ENCODE measurements around the gene MYL10.
"Not testable (repeated sequence)": the region's sequence is repeated elsewhere in the genome, so short reads cannot be mapped to it uniquely, and the experiment has no call there.

MYL10 gene

DNA sequence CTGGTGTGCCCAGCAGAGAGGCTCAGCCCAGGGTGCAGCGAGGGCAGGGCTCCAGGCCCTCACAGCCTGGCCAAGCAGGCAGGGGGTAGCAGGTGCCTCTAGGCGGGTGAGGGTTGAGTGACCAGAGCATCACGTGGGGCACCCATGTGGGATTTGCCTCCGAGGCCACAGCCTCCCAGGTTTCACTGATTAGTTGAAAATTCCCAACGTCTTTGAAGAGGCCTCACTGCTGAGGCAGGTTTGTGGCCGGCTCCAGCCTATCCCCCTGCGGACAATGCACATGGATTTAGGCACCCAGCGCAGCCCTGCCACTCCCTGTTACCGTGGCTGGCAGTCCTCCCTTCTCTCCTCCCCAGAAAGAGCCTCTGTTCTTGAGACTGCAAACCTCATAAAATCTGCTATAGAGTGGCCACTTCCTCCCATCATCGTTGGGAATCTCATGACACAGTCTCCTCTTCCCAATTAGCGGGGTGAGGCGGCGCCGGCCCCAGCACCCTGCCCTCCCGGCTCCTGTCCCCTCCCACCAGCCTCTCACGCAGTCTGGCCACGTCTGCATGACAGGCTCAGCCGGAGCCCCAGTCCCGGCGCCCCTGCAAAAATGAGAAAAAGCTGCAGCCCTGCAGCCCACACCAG, 10.8 kb downstream of the MYL10 start:
- H3K4me3 ChIP-seq (ENCODE audit: low read length) = no peak overlapping the region
- no peak for TF ChIP-seq ZNF274 (IDR thresholded peaks at IDR 0.05; ENCODE audit: low read depth, low read length)

DNA sequence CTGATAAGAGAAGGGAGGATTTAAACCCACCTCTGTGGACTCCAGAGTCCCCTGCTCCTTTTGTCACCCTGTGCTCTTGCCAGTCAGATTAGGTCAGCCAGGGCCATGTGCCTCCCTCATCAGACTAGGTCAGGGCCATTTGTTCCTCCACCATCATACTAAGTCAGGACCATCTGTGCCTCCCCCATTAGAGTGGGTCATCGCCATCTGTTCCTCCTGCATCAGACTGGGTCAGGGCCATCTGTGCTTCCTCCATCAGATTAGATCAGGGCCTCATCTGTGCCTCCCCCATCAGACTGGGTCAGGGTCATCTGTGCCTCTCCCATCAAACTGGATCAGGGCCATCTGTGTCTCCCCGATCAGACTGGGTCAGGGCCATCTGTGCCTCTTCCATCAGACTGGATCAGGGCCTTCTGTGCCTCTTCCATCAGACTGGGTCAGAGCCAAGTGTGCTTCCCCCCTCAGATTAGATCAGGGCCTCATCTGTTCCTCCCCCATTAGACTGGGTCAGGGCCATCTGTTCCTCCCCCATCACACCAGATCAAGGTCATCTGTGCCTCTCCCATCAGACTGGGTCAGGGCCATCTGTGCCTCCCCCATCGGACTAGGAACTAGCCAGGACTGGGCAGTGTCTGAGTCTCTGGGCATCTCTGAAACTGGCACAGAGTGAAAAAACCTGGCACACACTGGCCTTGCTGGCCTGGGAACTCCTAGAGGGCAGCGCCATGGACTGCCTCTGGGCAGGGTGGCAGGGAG, 11.5 kb downstream of the MYL10 start:
- no peak overlapping the region for H3K4me3 ChIP-seq (ENCODE audit: low read length)
- no peak for TF ChIP-seq ZNF274 (IDR thresholded peaks at IDR 0.05; ENCODE audit: low read depth, low read length)

DNA sequence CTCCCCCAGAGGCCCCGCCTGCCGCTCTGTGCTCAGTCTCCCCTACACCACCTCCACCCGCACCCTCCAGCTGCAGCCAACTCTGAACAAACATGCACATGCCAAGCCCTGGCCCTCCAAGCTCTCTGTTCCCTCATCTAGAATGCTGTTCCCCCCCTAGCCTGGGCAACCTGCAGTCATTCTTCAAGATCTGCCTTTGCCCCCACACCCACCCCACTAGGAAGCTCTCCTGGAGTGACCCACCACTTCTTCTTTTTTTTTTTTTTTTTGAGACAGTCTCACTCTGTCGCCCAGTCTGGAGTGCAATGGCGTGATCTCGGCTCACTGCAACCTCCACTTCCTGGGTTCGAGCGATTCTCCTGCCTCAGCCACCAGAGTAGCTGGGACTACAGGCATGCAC, 13.7 kb downstream of the MYL10 start:
- TF ChIP-seq ZNF274 (IDR thresholded peaks at IDR 0.05; ENCODE audit: low read depth, low read length) = no peak
- H3K4me3 ChIP-seq (ENCODE audit: low read length) = no peak overlapping the region

DNA sequence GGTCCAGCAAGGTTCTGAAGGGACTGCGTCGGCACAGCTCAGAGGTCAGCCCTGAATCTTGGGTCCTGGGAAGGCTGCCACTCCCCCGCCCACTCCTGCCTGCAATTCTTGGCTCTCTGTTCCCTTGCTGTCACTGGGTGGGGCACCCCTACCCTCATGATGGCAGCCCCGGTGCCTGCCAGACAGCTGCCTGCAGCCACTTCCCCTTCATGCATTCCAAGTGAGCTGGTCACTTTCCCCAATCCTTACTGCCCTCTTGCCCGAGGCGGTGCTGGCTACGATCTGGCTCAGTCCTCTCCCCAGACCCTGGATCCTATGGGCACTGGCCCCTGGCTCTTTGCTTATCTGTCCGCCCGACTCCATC, 14.2 kb downstream of the MYL10 start:
- TF ChIP-seq ZNF274 (IDR thresholded peaks at IDR 0.05; ENCODE audit: low read depth, low read length) = no peak

DNA sequence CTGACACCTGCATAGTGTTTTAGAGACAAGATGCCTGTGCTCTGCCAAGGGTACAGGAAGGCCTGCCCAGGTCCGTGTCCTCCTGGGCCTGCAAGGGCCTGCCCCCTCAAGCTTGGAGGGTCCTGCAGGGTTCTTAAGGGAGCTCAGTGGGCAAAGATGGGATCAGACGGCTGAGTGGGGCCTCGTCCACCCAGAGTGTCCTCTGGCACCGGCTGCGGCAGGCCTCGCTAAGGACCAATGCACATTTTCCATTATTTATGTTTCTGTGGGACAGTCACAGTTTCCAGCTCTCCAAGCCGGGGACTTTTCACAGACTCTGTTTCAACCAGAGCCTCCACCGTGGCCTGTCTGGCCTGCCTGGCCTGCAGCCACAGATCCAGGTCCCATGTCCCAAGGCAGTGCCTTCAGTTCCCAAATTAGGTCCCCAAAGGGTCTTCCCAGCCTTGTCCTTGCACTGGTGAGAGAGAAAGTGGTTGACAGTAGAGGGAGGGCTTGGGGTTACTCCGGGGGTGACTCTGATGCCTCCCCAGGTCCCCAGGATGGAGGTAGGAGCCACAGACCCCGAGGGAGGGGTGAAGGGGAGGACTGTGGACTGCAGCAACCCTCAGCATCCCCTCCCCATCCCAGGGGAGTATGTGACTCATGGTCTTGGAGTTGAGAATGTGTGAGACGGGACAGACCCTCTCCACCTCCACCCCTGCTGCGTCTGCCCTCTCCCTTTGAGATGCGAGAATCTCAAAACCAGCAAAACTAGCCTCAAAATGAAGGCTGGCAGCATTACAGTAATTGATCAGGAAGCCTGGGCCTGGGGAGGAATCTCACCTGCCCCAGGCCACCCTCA, 14.8 kb downstream of the MYL10 start:
- no peak for TF ChIP-seq ZNF274 (IDR thresholded peaks at IDR 0.05; ENCODE audit: low read depth, low read length)
- H3K4me3 ChIP-seq (ENCODE audit: low read length) = no peak overlapping the region

More for the DNA sequence above, 14.2 kb downstream of the MYL10 start:
- H3K4me3 ChIP-seq (ENCODE audit: low read length) = no peak overlapping the region

DNA sequence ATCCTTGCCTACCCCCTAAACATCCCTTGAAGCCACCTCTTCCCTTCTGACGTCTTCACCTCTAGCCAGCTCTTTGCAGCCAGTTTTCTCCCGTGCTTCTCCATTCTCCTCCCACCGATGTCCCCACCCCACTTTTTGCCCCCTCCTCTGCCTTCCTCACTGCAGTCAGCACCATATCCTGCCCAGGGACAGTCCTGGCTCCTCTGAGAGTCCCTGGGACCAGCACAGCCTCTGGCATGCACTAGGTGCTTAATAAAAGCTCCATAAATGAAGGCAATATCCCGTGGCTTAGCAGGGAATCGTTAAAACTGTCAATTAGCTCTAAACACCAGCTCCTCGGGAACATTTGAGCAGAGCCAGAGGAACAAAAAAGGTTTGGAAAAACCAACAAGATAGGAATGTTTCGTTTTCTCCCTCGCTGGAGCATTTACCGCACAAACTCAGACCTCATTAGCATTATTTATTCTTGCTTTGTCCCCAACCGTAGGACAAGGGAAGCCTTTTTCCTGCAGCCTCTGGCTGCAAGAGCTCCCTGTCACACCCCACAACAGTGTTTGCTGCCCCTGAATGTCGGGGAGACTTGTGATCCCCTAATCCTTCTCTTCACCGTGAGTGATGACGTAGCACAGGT, 16.1 kb downstream of the MYL10 start:
- TF ChIP-seq ZNF274 (IDR thresholded peaks at IDR 0.05; ENCODE audit: low read depth, low read length) = no peak
- no peak overlapping the region for H3K4me3 ChIP-seq (ENCODE audit: low read length)

DNA sequence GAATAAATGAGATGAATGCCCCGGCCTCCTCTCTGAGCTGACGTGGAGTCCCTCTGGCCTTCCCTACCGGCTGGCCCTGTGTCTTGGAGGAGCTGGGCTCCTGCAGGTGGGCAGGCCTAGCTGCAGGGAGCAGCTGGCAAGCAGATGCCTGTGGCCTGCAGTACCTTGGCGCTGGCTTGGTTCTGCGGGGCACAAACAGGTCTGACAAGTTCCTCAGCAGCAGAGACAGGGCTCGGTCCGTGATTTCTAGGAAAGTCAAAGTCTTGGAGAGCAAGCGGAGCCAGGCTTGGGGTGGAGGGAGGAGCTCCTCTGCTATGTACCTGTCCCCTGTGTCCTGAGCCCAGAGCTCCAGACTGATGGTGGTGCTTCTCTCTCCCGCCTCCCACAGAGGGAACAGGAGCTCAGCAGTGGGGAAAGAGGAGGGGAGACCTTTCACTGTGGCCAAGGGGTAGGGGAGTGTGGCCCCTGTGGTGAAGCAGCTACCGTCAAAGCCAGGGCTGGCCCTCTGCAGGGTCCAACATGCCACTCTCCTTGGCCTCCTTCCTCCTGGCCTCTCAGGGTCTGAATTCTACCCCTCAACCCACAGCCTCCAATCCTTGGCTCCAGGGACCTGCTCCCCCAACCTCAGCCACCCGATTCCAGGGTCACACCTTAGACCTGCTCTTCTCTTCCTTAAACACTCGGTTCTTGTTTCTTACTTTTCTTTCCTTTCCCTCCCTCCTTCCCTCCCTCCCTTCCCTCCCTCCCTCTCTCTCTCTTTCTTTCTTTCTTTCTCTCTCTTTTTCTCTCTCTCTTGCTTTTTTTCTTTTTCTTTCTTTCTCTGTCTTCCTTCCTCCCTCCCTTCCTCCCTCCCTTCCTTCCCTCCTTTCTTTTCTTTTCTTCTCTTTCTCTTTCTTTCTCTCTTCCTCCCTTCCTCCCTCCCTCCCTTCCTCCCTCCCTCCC, 20.1 kb downstream of the MYL10 start:
- no peak overlapping the region for H3K4me3 ChIP-seq (ENCODE audit: low read length)
- TF ChIP-seq ZNF274 (IDR thresholded peaks at IDR 0.05; ENCODE audit: low read depth, low read length) = no peak

DNA sequence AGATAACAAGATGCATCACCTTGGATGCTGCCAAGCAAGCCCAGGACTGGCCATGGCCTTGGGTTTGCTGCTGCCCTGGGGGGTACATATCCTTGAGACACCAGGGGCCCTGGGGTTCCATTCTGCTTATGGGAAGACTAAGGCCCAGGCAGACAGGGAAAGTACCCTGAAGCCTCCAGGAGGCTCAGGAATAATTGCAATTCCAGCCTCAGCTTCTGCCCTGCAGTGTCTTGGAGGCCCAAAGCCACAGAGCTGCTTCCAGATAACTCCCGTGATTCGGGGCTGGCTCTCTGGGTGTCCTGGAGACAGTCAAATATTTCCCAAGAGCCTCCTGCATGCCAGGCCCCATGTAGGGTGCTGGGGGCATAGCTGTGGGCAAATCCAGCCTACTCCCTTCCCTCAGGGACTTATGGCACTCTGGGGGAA, 22.6 kb downstream of the MYL10 start:
- no peak overlapping the region for H3K4me3 ChIP-seq (ENCODE audit: low read length)
- no peak for TF ChIP-seq ZNF274 (IDR thresholded peaks at IDR 0.05; ENCODE audit: low read depth, low read length)

DNA sequence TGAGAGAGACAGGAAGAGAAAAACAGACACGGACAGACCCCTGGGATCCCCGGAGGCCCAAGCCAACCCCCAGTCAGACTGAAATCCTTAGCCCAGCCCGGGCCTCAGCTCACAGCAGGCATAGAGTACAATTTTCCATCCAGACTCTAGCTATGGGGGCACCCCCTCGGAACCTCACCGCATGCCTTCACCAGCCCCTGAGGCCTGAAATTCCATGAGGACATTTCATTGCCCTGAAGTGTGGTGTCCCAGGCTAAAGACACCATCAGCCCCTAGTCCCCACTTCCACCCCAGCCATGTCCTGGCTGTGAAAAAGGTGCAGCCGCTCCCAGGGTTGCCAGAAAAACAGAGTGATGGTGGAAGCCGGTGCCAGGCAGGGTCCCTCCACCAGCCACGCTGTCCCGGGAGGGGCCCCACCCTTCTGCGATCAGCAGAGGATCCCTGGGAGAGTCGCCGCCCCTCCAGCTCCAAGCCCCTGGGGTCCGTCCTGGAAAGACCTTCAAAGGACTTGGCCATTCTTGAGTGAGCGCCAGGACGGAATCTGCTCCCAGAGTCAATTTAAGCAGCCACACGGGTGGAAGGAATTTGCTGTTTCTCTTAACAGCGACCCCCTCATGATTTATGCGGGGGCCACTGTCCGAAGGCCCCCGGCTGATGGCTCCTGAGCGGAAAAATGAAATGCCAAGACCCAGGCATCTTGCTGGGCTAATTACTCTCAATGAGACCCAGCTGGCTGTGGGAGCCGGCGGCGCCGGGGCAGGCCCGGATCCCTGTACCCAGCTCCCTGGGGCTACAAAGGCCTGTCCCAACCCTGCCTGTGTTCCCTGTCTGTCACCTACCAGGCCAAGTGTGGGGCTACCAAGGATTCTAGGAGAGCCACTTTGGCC, 23.2 kb downstream of the MYL10 start:
- no peak for TF ChIP-seq ZNF274 (IDR thresholded peaks at IDR 0.05; ENCODE audit: low read depth, low read length)
- H3K4me3 ChIP-seq (ENCODE audit: low read length) = no peak overlapping the region

DNA sequence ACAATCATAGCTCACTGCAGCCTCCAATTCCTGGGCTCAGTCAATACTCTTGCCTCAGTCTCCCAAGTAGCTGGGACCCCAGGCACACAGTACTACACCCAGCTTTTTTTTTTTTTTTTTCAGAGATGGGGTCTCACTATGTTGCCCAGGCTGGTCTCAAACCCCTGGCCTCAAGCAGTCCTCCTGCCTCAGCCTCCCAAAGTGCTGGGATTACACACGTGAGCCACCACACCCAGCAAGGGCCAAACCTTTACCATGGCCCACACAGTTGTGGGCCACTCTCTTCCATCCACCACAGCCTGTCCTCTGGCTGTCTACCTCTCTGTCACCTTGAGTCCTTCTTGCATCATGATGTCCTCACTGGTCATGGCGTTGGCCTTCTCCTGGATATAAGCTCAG, 24.2 kb downstream of the MYL10 start:
- H3K4me3 ChIP-seq (ENCODE audit: low read length) = not testable (repeated sequence)

DNA sequence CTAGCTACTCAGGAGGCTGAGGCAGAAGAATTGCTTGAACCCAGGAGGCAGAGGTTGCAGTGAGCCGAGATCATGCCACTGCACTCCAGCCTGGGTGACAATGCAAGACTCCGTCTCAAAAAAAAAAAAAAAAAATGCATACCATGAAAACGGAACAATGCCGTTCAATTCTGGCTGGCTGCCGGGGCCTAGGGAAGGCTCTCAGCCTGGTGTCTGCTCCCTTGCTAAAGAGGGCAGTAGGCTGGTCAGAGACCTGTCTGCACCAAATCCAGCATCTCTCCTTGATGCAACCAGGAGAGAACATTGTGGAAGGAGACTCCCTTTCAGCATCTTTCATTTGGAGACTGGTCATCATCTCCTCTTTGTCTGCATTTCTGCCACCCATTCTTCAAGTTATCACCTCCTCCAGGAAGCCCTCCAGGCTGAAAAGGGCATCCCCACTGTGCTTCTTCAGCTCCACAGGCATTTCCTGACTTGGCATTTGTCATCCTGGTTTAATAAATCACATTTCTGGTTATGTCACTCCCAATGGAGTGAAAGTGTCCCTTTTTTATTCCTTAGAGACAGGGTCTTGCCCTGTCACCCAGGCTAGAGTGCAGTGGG, 24.7 kb downstream of the MYL10 start:
- no peak for TF ChIP-seq ZNF274 (IDR thresholded peaks at IDR 0.05; ENCODE audit: low read depth, low read length)
- H3K4me3 ChIP-seq (ENCODE audit: low read length) = no peak overlapping the region
